ENCODE measurements around the gene RTKN2. TPM values are rescaled to one million over a fixed set of nuclear protein-coding genes. Genes with fewer than 3 reads are reported as not detected.

The RTKN2 gene
- total RNA-seq, 4 donors from 2014 or later = 1.3 to 5.8 (median 1.7) TPM

- Histone ChIP-seq H3K36me3 (no peaks in the 10 kb centered on the region), H3K4me1 (no peaks in the 10 kb centered on the region), H3K27me3 (no peaks in the 10 kb centered on the region), H3K4me3 (no peak overlapping the region), H3K27ac (no peak overlapping the region), H3K9me3 (no peaks in the 10 kb centered on the region)
- no peak for DNase-seq
- TF ChIP-seq, protein P1, sequence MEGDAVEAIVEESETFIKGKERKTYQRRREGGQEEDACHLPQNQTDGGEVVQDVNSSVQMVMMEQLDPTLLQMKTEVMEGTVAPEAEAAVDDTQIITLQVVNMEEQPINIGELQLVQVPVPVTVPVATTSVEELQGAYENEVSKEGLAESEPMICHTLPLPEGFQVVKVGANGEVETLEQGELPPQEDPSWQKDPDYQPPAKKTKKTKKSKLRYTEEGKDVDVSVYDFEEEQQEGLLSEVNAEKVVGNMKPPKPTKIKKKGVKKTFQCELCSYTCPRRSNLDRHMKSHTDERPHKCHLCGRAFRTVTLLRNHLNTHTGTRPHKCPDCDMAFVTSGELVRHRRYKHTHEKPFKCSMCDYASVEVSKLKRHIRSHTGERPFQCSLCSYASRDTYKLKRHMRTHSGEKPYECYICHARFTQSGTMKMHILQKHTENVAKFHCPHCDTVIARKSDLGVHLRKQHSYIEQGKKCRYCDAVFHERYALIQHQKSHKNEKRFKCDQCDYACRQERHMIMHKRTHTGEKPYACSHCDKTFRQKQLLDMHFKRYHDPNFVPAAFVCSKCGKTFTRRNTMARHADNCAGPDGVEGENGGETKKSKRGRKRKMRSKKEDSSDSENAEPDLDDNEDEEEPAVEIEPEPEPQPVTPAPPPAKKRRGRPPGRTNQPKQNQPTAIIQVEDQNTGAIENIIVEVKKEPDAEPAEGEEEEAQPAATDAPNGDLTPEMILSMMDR (IDR thresholded peaks at IDR 0.05) = no peak
- no peak for TF ChIP-seq POLR2A (IDR thresholded peaks at IDR 0.05)
Measured at GRCh38 chr10:62205750-62206399, 62.8 kb downstream of the RTKN2 start.

GRCh38 chr10:62199584-62199983 is 69.1 kb downstream of the RTKN2 start:
- Histone ChIP-seq H3K4me1 (no peaks in the 10 kb centered on the region), H3K27me3 (no peaks in the 10 kb centered on the region), H3K27ac (no peak overlapping the region), H3K36me3 (no peaks in the 10 kb centered on the region), H3K4me3 (no peak overlapping the region), H3K9me3 (no peaks in the 10 kb centered on the region)
- no peak for DNase-seq
- TF ChIP-seq, protein P1 (IDR thresholded peaks at IDR 0.05) = no peak
- TF ChIP-seq POLR2A (IDR thresholded peaks at IDR 0.05) = no peak

GRCh38 chr10:62196528-62196927 is 72.1 kb downstream of the RTKN2 start:
- Histone ChIP-seq H3K27ac (no peak overlapping the region), H3K9me3 (no peaks in the 10 kb centered on the region), H3K27me3 (no peaks in the 10 kb centered on the region), H3K4me1 (no peaks in the 10 kb centered on the region), H3K36me3 (no peaks in the 10 kb centered on the region), H3K4me3 (no peak overlapping the region)
- TF ChIP-seq, protein P1 (IDR thresholded peaks at IDR 0.05) = no peak
- TF ChIP-seq POLR2A (IDR thresholded peaks at IDR 0.05) = no peak
- DNase-seq = no peak

DNA sequence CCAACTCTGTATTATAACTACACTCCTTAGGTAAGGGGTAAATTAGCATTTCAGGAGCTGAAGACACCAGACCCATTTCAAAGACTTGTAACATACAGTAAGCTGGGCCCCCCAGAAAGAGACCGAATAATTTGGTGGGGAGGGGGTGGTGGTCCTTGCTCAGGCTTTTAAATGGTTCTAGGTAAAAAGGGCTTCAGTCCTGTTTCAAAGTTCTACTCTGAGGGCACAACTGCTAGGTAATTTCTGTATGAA is 73.0 kb downstream of the RTKN2 start:
- Histone ChIP-seq H3K27me3 (no peaks in the 10 kb centered on the region), H3K27ac (no peak overlapping the region), H3K36me3 (no peaks in the 10 kb centered on the region), H3K4me1 (no peaks in the 10 kb centered on the region), H3K9me3 (no peaks in the 10 kb centered on the region), H3K4me3 (no peak overlapping the region)
- DNase-seq = no peak
- TF ChIP-seq, protein P1 (IDR thresholded peaks at IDR 0.05) = no peak
- TF ChIP-seq POLR2A (IDR thresholded peaks at IDR 0.05) = no peak

GRCh38 chr10:62194924-62195674 is 73.5 kb downstream of the RTKN2 start:
- DNase-seq = no peak
- Histone ChIP-seq H3K4me3 (no peak overlapping the region), H3K27ac (no peak overlapping the region), H3K9me3 (no peaks in the 10 kb centered on the region), H3K36me3 (no peaks in the 10 kb centered on the region), H3K27me3 (no peaks in the 10 kb centered on the region), H3K4me1 (no peaks in the 10 kb centered on the region)
- TF ChIP-seq, protein P1 (IDR thresholded peaks at IDR 0.05) = no peak
- TF ChIP-seq POLR2A (IDR thresholded peaks at IDR 0.05) = no peak

All from Peyer's patch (tissue), 4 donors.